Activated CD8-positive, alpha-beta memory T cell treated with anti-CD3 and anti-CD28 coated beads, Interleukin-2, amount 50 U/mL, for 4 hours (primary cell): ENCODE data around the gene EIF3A.
A peak's percentile ranks its signal among the peaks of the same experiment; 100 is the strongest.
"Not testable (repeated sequence)": the region's sequence is repeated elsewhere in the genome, so short reads cannot be mapped to it uniquely, and the experiment has no call there.

Experiments used
- DNase-seq: peaks from one replicate; pipeline ENCODE4 v3.0.0-alpha.2; 2020

Gene EIF3A

DNA sequence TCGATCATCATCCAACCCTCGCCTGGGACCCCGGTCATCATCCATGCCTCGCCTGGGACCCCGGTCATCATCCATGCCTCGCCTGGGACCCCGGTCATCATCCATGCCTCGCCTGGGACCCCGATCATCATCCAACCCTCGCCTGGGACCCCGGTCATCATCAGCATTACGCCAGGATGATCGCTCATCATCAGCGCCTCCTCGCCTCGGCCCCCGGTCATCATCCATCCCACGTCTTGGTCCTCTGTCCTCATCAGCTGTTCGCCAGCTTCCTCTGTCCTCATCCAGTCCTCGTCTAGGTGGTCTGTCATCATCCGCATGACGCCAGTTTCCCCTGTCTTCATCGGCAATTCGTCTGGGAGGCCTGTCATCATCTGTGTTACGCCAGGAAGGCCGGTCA lies 38.4 kb downstream of the EIF3A start:
- DNase-seq = no peak

DNA sequence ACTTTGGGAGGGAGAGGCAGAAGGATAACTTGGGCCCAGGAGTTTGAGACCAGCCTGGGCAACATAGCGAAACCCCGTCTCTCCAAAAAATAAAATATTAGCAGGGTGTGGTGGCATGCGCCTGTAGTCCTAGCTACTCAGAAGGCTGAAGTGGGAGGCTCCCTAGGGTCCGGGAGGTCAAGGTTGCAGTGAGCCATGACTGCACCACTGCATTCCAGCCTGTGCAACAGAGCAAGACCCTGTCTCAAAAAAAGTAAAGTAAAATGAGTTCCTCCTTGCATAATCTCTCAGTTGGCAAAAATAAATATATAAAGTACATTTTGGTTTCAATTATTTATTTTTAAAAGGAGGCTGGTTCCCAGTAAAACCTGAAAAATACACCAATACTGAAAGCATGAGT lies 39.3 kb downstream of the EIF3A start:
- DNase-seq = no peak

DNA sequence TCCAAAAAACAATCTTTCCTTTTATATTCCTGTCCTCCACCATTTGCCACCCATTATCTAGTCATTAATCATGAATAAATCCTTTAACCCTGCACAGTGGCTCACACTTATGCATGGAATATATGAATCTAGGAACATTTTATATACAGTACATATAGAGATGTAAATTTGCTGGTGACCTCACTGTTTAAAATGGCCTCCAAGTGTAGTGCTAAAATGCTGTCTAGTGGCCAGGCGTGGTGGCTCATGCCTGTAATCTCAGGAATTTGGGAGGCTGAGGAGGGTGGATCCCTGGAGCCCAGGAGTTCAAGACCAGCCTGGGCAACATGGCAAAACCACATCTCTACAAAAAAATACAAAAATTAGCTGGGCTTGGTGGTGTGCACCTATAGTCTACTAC lies 41.5 kb downstream of the EIF3A start:
- DNase-seq = no peak

DNA sequence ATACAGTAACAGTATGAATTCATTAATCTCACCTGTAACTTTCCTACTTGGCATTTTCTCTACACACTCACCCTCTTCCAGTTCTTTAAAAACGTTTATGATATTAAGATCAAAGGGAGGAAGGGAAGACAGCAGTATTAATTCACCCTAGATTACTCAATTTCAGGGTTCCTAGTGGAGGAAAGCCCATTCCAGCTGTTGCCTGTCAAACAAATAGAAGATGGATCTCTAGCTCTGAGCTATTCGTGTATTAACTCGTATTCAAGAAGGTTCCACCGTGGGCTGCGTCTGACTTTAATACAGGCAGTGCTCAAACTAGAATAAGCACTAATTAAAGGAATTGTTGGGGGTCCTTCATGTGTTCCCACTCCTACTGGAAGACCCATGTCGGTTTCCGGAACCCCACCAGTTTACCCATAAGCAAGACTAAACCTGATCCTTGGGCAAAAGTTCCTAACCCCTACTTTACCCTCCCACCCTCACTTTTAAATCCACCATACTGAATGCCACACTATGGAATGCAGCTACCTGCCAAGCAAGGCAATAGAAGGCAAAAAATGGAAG lies 49.0 kb downstream of the EIF3A start:
- DNase-seq = no peak

DNA sequence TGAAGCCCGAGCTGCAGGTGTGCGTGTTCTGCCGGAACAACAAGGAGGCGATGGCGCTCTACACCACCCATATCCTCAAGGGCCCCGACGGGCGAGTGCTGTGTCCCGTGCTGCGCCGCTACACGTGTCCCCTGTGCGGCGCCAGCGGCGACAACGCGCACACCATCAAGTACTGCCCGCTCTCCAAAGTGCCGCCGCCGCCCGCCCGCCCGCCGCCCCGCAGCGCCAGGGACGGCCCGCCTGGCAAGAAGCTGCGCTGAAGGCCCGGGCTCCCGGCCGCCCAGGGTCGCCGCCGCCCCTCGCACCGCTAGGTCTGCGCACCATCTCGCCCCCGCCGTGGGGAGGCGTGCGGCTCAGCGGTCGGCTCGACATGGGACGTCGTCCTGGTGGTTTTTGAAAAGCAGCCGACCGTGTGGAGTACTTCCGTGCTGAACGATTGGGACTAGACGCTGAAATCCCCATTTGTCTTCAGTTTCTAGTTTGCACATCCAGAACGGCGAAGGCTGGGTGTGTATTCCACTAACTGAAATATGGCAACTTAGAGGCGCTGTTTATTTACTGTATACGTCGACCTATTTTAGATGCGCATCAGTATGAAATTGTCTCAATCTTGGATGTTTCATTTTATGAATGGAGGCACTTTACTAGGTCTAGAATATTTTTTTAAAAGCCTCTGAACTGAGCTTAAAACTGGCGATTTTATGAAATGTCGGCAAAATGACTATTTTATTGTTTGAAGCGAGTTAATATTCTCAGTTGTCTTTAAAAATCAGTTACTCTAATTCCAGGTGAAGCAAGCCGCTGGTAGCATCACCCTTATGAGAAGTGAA lies 50.0 kb downstream of the EIF3A start:
- DNase-seq = peak; percentile 44

DNA sequence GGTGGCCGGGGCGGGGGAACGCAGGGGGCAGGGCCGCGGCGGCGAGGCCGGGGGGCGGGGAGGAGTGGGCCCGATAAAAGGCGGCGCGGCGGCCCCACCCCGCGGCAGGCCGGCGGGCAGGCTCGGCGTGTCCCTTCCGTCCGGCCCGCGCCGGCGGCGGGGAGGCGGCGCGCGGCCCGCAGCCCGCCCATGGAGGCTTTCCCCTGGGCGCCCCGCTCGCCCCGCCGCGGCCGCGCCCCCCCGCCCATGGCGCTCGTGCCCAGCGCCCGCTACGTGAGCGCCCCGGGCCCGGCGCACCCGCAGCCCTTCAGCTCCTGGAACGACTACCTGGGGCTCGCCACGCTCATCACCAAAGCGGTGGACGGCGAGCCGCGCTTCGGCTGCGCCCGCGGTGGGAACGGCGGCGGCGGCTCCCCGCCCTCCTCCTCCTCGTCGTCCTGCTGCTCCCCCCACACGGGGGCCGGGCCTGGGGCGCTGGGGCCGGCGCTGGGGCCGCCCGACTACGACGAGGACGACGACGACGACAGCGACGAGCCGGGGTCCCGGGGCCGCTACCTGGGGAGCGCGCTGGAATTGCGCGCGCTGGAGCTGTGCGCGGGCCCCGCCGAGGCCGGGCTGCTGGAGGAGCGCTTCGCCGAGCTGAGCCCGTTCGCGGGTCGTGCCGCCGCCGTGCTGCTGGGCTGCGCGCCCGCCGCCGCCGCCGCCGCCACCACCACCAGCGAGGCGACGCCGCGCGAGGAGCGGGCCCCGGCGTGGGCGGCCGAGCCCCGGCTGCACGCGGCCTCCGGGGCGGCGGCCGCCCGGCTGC lies 50.8 kb downstream of the EIF3A start, which contains the start of gene NANOS1:
Gene NANOS1 (plus strand): TSS at position 102 of the 808 bp plus-strand sequence. CDS start 88 bp downstream, at position 190.
- peak; percentile 22 for DNase-seq

DNA sequence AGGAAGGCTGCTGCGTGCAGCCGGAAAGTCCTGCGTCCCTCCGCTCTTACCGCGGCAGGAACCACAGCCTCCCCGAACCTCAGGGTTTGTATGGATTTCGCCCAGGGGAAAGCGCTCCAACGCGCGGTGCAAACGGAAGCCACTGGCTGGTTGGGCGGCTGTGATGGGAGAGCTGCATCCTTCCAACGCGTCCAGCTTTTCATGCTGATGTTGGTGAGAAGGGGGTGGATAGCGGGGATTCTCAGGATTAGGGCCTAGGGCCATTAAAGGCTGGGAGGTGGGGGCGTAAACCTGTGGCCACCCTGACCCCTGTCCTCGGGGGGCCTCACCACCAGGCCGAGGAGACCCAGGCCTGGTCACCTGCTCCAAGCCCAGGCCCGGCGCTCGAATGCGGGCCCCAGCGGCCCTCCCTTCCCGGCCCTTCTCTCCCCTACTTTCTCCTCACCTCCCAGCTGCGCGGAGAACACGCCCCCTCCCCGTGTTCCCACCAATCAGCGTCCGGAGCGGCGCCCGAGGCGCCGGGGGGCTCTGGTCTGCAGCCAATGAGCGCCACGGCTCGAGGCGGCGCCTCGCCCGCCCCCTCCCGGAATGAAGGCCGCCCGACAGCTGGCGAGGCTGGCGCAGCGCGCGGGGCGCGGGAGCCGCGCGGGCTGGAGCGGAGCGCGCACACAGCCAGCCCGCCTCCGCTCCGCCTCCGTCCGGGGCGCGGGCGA lies 51.6 kb downstream of the EIF3A start:
- DNase-seq = peak; percentile 85

DNA sequence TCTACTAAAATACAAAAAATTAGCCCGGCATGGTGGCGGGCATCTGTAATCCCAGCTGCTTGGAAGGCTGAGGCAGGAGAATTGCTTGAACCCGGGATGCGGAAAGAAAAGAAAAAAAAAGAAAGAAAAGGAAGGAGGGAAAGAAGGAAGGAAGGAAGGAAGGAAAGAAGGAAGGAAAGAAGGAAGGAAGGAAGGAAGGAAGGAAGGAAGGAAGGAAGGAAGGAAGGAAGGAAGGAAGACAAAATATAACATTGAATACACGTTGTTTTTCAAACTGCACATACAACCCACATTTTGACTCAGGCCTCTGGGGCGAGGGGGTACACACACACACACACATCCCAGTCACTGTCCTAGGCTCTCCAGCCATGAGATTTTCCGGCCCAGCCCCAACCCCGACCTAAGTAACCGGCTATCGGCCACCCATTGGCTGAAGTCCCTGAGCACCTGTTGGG lies 52.1 kb downstream of the EIF3A start:
- not testable (repeated sequence) for DNase-seq

DNA sequence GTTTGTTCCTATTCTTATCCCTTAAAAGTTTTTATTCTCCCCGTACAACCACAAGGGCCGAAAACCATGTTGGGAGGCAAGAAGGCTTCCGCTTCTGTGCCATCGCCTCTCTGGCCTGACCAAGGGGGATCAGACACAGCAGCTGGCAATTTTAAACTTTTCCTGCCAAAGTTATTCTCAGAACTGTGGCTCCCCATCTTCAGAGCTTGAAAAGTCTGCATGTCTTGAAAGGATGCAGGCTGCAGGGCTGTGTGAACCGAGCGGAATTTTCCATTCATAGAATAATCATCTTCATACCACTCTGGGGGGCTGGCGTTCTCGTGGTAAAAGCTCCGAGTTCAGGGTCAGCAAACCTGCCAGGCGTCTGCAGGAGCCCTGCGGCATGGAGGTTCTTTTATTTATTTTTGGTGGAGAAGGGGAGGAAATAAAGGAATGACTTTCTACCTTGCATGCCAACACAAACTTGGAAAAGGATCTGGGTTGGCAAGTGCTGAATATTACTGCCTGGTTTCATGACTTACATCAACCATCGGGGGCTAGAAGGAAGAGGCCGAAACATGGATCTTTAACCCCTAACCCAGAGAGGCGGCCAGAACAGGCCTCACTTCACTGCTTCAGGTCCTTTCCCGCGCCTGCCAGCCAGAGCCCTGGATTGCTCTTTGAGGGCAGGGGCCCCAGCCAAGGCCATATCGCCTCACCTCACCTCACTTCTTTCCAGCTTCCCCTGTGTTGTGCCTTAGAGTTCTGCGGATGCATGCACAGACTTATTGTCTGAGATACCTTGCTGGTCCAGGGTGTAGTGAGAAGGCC lies 54.1 kb downstream of the EIF3A start:
- no peak for DNase-seq

DNA sequence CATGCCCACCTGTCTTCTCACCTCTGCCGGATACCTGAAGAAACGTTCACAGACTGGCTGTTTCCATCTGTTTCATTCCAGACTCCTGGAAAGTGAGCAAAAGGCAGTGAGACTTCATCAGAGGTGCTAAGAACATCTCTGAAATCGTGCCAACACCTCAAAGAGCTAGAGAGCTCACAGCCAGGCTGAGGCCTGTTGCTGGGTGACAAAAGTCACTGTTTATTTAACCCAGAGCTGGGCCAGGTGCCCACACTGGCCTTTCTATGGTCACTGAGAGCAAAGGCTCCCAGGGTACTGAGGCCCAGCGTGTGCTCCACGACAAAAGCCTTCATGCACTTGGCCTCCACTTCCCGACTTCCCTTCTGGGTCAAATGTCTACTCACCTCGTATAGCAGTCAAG lies 54.8 kb downstream of the EIF3A start:
- DNase-seq = no peak

DNA sequence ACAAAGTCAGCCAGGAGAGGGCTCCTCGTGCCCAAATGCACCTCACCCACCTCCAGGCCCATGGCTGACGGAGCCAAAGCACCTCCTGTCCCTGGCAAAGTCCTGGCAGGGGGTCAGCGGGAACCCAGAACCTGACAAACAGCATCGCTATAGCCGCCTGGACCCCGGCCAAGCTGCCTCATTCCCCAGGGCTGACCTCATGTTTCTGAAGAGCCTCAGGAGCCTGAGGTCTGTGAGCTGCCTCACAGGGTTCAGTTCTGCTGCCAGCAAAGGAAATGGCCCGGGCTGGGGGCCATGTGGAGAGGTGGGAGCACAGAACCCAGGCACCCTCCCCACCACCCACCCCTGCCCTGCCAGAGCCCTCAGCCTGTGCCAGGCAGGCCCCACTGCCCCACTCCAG lies 55.3 kb downstream of the EIF3A start:
- DNase-seq = no peak

DNA sequence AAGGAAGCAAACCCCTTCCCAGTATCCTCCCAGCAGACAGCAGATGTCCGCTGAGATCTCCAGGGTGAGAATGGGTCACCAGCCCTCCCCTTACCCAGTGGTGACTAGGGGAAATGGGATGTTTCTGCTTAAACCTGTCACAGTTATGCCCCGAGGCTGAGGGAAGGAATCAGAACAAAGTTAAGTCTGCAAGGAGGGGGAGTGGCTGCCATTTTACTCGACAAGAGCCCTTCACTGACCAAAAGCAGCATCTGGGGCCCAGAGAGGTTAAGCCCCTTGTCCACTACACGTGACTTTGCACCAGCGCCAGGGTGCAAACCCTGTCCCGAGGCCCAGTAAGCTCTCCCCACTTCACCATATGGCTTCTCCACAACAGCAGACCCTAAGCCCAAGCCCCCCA lies 55.7 kb downstream of the EIF3A start:
- DNase-seq = no peak

DNA sequence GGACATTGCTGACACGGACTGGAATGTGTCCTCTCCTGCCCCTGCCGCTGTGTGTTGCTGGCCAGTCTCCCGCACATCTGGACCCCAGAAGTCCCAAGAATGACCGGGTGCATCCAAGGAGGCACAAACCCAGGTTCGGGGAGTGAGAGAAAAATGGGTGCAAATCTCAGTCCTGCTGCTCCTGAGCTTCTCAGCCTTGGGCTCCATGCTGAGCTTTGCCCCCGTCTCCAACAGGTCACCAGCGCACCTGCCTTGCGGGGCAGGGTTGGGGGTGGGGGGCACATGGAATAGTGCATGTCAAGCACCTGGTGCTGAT lies 57.1 kb downstream of the EIF3A start:
- no peak for DNase-seq

DNA sequence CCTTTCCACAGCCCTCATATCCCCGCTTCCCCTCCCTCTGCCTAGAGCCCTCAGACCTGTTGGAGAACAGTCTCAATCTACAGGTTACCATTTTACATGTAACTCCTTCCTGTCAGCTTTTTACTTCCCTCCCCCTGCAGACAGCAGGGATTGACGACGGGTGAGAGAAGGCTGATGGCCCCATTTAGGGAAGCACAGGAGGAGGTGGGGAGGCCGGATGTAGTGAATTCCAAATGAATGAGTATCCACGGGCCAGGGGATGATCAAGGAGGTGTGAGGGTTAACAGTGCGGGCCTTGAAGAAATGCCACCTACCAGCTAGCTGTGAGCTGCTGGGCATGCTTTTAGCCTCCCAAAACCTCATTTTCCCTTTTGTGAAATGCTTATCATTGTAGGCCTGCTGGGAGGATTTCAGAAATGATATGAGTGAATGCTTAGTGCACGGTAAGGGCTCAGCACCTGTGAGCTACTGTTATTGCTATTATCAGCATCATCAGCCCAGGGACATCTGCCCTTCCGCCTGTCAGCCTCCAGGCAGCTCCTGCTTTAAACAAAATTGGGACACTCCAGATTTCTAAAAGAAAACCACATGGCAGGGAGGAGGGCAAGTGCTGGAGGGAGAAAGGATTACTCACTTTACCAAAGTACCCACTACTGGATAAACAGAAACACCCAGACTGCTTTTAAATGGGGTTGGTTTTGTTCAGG lies 57.6 kb downstream of the EIF3A start:
- DNase-seq = no peak

DNA sequence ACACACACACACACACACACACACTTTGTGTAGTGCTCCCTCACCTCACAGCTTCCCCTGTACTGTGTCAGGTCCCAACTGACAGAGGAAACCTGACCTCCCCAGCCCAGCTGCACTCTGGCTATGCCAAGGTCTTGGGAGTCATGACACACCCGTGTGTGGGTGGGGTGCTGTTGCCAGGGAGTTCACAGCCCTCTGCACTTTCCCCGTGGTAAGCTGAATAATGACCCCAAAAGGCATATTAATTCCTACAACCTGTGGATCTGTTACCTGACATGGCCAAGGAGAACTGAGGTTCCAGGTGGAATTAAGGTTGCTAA lies 60.0 kb downstream of the EIF3A start:
- DNase-seq = no peak

DNA sequence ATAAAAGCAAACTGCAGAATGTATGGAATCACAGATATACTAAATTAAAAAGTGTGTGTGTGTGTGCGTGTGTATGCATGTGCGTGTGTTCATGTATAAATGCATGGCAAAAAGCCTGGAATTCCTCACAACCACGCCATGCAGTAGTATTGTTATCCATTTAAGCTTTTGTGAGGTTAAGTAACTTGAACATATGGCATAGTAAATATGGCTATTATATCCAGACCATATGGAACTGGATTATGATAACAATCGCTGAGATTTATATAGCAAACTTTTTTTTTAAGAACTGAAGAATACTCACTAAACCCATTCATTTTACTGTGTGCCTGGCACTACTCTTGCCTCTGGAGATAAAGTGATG lies 73.4 kb downstream of the EIF3A start:
- no peak for DNase-seq

DNA sequence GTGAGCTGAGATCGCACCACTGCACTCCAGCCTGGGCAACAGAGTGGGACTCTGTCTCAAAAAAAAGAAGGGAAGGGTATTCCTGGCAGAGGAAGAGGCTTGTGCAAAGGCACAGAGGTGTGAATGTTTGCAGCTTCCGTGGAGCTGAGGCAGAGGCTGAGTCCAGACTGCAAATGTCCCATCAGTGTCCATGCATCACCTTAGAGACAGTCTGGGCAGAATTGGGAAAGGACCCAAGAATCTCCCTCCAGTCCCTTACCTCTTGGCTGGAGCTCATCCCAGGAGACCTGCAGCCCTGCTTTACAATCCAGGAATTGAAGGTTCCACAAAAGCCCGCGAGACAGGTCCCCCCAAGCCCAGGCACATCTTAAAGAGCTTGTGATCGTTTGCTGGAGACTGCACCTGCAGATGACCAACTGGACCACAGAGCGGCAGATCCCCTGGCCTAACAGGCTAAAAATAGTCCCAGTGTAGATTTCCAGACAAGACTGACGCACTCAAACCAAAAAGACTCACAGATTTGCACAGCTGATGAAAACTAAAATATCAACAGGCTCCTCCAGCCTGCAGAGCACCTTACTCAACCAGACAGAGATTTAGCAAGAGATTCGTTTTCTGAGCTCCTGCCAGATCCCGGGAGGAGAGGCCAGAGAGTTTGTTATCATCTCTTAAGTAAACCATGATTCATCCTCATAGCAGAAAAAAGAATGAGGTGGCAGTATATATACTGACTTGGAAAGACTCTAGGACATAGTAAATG lies 74.0 kb downstream of the EIF3A start:
- DNase-seq = no peak

DNA sequence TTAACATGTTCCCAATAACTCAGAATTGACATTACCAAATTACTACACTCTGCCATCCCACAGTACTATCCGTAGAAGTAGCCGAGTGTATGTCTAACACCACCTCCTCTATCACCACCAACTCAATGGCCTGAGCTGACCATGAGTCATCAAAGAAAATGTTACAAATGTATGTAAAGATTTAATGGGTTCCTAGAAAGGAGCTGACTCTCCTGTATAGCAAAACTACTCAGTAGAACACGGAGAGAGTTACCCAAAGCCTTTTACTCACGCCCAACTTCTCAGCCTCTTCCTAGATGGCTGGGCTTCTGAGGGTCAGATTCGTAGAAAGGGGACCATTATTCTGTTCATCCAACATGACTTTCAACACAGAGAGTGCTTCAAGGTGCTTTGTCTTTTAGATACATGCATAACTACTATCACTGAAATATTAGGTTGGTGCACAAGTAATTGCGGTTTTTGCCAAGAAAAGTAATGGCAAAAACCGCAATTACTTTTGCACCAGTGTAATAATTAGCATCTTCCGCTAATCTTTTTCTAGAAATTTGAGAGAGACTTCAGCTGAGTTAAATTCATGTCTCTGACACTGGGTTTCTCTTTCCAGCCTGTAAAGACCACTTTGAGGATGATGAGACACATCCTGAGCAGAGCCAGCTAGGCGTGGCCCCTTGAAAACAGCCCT lies 75.1 kb downstream of the EIF3A start:
- DNase-seq = no peak

DNA sequence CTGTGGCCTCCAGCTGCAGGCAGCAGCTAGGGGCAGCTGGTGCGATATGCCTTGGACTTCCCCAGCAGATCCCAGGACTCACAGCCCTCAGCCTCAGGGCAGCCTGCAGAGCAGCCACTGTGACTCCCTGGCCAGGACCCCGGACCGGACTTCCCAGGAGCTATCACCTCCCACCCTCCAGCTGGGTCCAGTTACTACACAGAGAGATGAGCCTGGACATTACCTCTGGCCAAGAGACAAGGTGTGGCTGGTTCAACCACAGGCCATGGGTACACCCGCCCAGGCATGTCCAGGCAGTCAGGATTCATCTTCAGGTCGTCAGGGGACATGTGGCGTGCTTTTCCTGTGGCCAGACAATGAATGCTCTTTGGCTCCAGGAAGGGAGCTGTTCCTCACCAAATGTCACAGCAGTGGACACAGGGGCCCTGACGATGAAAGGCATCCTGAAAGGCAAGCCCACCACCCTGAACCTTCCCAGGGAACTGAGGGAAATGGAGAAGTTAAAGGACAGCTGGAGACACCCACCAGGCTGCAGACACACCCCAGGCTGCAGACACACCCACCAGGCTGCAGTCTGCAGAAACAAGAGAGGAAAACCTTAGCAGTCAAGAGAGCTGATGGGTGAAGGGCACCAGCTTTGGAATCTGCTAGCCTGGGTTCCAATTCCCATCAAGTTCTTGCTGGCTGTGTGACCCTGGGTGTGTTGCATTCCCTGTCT lies 76.9 kb downstream of the EIF3A start:
- no peak for DNase-seq
